RWPE2 (cell line): Measurements from ENCODE around the gene CTCFL.

Source experiments
- ATAC-seq: fragments of 200-7000 bp; cut with Tn5 transposase; 3 replicates; pipeline ENCODE4 v1.9.1; 2021; ENCODE audit warnings: low read depth
- DNase-seq: peaks from one replicate; pipeline ENCODE4 v3.0.0-alpha.2; 2020; ENCODE audit warnings: low spot score
- H3K27ac ChIP-seq: fragments of 450-650 bp; 2 replicates; pipeline ENCODE4 v1.5.1; 2017; ENCODE audit warnings: mild to moderate bottlenecking; ENCODE audit not compliant: poor library complexity, severe bottlenecking
- H3K27me3 ChIP-seq: fragments of 250-450 bp; sonication (Bioruptor Pico); 2 replicates; pipeline ENCODE4 v1.5.1; 2021; ENCODE audit warnings: mild to moderate bottlenecking, moderate library complexity; ENCODE audit not compliant: insufficient read depth, poor library complexity, severe bottlenecking
- H3K36me3 ChIP-seq: fragments of 250-450 bp; sonication (Bioruptor Pico); 2 replicates; pipeline ENCODE4 v1.5.1; 2020; ENCODE audit warnings: low read depth, mild to moderate bottlenecking, moderate library complexity
- H3K4me1 ChIP-seq: fragments of 250-450 bp; sonication (Bioruptor Pico); 2 replicates; pipeline ENCODE4 v1.5.1; 2021; ENCODE audit warnings: mild to moderate bottlenecking, moderate library complexity; ENCODE audit not compliant: insufficient read depth, poor library complexity, severe bottlenecking
- H3K4me3 ChIP-seq: fragments of 250-450 bp; sonication (Bioruptor Pico); 2 replicates; pipeline ENCODE4 v1.5.1; 2021; ENCODE audit warnings: mild to moderate bottlenecking, moderate library complexity; ENCODE audit not compliant: severe bottlenecking
- H3K9me3 ChIP-seq: fragments of 250-450 bp; sonication (Bioruptor Pico); 2 replicates; pipeline ENCODE4 v1.5.1; 2021; ENCODE audit warnings: mild to moderate bottlenecking, moderate library complexity; ENCODE audit not compliant: severe bottlenecking
- TF ChIP-seq, protein P1 (sequence below): fragments of 450-650 bp; IDR thresholded peaks from one replicate; pipeline ENCODE4 v1.5.1; 2017; ENCODE audit warnings: mild to moderate bottlenecking, moderate library complexity; ENCODE audit not compliant: poor library complexity, severe bottlenecking

CTCFL gene

DNA sequence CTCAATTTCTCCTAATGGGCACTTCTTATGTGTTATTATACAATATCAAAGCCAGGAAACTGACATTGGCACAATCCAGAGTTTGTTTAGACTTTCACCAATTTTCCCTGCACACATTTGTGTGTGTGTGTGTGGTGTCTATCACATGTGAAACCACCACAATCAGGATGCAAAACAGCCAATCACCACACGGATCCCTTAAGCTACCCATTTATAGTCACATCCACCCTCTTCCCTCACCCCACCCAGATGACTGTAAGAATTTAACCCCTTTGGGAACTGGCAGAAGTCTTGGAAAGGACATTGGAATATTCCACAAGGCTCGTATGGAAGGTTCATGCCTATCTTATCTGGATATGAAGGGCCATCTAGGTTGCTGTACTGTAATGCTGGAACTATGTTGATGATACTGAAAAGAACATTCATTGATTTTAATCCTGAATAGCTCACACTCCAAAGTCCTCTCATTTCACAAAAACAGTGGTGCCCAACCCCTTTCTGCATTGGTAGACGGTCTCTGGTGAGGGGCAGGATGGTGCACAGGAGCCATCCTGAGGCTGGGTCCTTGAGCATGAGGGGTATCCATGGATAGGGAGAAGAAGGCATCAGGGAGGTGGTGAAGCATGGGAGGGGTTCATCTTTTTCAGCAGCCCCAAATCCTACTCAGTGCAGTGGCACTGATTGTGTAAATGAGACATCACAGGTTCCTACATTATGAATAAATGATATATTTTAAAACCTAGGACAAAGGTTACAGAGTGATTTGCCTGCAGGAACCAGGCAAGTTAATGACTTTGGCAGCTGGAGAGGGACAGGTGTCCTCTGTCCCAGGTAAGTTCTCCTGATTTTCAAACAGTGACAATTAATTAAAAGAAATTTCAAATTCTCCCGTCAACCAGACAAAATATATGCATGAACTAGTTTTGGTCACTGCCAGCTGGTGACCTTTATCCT, 12.1 kb upstream of the CTCFL start:
- peaks cover 72% of the 10 kb centered on the region for H3K27me3 ChIP-seq
- ATAC-seq (no peak), DNase-seq (no peak)
- TF ChIP-seq, protein P1, sequence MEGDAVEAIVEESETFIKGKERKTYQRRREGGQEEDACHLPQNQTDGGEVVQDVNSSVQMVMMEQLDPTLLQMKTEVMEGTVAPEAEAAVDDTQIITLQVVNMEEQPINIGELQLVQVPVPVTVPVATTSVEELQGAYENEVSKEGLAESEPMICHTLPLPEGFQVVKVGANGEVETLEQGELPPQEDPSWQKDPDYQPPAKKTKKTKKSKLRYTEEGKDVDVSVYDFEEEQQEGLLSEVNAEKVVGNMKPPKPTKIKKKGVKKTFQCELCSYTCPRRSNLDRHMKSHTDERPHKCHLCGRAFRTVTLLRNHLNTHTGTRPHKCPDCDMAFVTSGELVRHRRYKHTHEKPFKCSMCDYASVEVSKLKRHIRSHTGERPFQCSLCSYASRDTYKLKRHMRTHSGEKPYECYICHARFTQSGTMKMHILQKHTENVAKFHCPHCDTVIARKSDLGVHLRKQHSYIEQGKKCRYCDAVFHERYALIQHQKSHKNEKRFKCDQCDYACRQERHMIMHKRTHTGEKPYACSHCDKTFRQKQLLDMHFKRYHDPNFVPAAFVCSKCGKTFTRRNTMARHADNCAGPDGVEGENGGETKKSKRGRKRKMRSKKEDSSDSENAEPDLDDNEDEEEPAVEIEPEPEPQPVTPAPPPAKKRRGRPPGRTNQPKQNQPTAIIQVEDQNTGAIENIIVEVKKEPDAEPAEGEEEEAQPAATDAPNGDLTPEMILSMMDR = no peak
- no peaks in the 10 kb centered on the region for H3K4me1 ChIP-seq
- H3K36me3 ChIP-seq = no peaks in the 10 kb centered on the region
- H3K9me3 ChIP-seq = peaks cover 5% of the 10 kb centered on the region
- no peak overlapping the region for H3K27ac ChIP-seq
- H3K4me3 ChIP-seq = no peak overlapping the region

- no peak for ATAC-seq
- Histone ChIP-seq H3K9me3 (peaks cover 5% of the 10 kb centered on the region), H3K4me1 (no peaks in the 10 kb centered on the region), H3K36me3 (no peaks in the 10 kb centered on the region), H3K27ac (no peak overlapping the region), H3K4me3 (no peak overlapping the region), H3K27me3 (peaks cover 70% of the 10 kb centered on the region)
- no peak for DNase-seq
- TF ChIP-seq, protein P1 = no peak
Measured at GRCh38 chr20:57536120-57536708, 11.3 kb upstream of the CTCFL start.

GRCh38 chr20:57535297-57535696, 10.4 kb upstream of the CTCFL start:
- Histone ChIP-seq H3K4me1 (no peaks in the 10 kb centered on the region), H3K4me3 (no peak overlapping the region), H3K36me3 (no peaks in the 10 kb centered on the region), H3K9me3 (peaks cover 5% of the 10 kb centered on the region), H3K27ac (no peak overlapping the region), H3K27me3 (peaks cover 74% of the 10 kb centered on the region)
- TF ChIP-seq, protein P1 = no peak
- DNase-seq (no peak), ATAC-seq (no peak)

DNA sequence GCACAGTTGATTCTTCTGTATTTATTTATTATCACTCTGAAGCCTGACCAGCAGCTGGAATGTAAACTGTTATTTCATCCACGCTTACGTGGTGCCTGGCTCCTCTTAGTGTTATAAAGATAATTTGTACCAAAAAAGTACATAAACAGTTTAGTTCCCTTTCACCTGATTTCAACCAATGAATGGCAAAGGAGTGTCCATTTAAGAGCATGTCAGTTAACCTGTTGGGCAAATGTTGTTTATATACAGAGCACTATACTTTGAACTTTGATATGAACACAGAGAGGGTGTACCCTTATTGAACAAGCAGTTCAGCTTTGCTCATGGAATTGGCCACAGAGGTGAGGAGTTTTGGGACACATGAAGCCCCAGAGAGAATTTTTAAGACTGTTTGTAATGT, 7.2 kb upstream of the CTCFL start:
- Histone ChIP-seq H3K4me1 (no peaks in the 10 kb centered on the region), H3K27ac (no peak overlapping the region), H3K27me3 (peaks cover 49% of the 10 kb centered on the region), H3K9me3 (no peaks in the 10 kb centered on the region), H3K4me3 (no peak overlapping the region), H3K36me3 (no peaks in the 10 kb centered on the region)
- no peak for DNase-seq
- TF ChIP-seq, protein P1 = no peak
- ATAC-seq = no peak
